ENCODE data around the gene RPL7L1. TPM values are rescaled to one million over a fixed set of nuclear protein-coding genes. Genes with fewer than 3 reads are reported as not detected.
"Not testable (repeated sequence)": the region's sequence is repeated elsewhere in the genome, so short reads cannot be mapped to it uniquely, and the experiment has no call there.

The RPL7L1 gene
- total RNA-seq, 1 experiment from 2014 or later = 84.1 TPM

DNA sequence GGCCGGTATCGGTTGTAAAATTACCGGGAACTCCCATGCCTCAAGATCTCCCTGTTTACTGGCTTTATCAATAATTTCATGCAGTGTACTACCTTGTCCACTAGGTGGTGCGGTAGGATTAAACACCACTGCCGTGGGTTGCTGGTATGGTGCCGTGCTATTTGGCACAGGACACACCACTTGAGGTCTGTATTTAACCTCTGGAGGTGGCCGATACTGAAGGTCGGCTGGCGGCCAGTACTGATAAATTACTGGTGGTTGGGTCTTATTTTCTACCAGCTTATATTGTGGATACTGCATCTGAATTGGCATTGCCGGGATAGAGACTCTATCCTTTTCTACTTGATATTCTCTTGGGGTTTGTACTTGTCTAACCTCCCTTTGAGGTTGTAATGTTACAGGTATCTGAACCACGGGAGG lies 22.1 kb downstream of the RPL7L1 start:
- Histone ChIP-seq H3K27me3 (ENCODE audit: insufficient read depth, low read depth) (peaks cover 4% of the 10 kb centered on the region; the same call in 1 of the 2 replicates), H3K4me3 (no peak overlapping the region), H3K9me2 (ENCODE audit: insufficient read depth) (no peaks in the 10 kb centered on the region), H3K9me3 (ENCODE audit: insufficient read depth, low read depth) (no peaks in the 10 kb centered on the region), H4K20me1 (ENCODE audit: insufficient read depth) (no peaks in the 10 kb centered on the region), H3K27ac (no peak overlapping the region), H3K4me2 (peak overlapping the region; percentile 22; the same call in 1 of the 2 replicates), H3K36me3 (ENCODE audit: low read depth) (no peaks in the 10 kb centered on the region), H3K79me2 (ENCODE audit: low read depth) (no peaks in the 10 kb centered on the region), H3F3A (ENCODE audit: insufficient read depth, low read depth) (no peaks in the 10 kb centered on the region; the same call in 1 of the 2 replicates), H3K4me1 (replicated peaks; ENCODE audit: insufficient read depth) (no peaks in the 10 kb centered on the region), H2AFZ (no peak overlapping the region)
- BruUV-seq (replicated peaks) = no TSS peak
- CTCF ChIA-PET = no interaction called here
- POLR2A ChIA-PET (ENCODE audit: unreplicated experiment) = no interaction called here
- peak; percentile 68 to 77 for DNase-seq
- TF ChIP-seq, protein P1, sequence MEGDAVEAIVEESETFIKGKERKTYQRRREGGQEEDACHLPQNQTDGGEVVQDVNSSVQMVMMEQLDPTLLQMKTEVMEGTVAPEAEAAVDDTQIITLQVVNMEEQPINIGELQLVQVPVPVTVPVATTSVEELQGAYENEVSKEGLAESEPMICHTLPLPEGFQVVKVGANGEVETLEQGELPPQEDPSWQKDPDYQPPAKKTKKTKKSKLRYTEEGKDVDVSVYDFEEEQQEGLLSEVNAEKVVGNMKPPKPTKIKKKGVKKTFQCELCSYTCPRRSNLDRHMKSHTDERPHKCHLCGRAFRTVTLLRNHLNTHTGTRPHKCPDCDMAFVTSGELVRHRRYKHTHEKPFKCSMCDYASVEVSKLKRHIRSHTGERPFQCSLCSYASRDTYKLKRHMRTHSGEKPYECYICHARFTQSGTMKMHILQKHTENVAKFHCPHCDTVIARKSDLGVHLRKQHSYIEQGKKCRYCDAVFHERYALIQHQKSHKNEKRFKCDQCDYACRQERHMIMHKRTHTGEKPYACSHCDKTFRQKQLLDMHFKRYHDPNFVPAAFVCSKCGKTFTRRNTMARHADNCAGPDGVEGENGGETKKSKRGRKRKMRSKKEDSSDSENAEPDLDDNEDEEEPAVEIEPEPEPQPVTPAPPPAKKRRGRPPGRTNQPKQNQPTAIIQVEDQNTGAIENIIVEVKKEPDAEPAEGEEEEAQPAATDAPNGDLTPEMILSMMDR (conservative IDR thresholded peaks at IDR 0.05) = peak; percentile 95
- TF ChIP-seq EZH2 (IDR thresholded peaks at IDR 0.05; ENCODE audit: low read depth) = no peak
- intact Hi-C loops (cut with micrococcal nuclease; ENCODE audit: unreplicated experiment) = loop anchor here (2.0 to 10.0 kb wide), 4 partner anchors 113 to 1553 kb away; partner anchors contain the start of genes KLHDC3 and MEA1

DNA sequence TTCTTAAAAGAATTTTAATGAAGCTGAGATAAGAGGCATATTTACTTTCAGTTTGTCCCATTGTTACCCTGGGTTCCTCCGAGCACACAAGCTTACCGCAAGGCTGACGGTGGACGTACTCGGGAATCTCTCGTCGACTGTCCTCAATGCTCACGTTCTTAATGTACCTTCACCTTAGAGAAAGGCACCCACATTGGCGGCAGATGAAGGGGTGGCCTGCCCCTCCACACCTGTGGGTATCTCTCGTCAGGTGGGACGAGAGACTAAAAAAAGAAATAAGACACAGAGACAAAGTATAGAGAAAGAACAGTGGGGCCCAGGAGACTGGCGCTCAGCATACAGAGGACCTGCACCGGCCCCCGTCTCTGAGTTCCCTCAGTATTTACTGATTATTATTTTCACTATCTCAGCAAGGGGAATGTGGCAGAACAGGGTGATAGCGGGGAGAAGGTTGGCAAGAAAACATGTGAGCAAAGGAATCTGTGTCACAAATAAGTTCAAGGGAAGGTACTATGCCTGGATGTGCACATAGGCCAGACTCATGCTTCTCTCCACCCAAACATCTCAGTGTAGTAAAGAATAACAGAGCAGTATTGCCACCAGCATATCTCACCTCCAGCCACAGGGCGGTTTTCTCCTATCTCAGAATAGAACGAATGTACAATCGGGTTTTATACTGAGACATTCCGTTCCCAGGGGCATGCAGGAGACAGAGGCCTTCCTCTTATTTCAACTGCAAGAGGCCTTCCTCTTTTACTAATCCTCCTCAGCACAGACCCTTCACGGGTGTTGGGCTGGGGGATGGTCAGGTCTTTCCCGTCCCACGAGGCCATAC lies 23.2 kb downstream of the RPL7L1 start:
- H3K4me3 ChIP-seq, H2AFZ ChIP-seq: not testable (repeated sequence)

DNA sequence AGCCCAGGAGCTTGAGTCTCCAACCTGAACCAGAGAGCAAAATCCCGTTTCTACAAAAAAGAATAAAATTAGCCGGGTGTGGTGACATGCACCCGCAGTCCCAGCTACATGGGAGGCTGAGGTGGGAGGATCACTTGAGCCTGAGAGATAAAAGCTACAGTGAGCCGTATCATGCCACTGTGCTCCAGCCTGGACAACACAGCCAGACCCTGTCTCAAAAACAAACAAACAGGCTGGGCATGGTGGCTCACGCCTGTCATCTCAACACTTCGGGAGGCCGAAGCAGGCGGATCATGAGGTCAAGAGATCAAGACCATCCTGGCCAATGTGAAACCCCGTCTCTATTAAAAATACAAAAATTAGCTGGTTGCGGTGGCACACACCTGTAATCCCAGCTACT lies 25.1 kb downstream of the RPL7L1 start:
- ChIA-PET POLR2A (ENCODE audit: unreplicated experiment) (no interaction called here), CTCF (no interaction called here)
- intact Hi-C loops (cut with micrococcal nuclease; ENCODE audit: unreplicated experiment) = loop anchor here (10.0 kb wide), 3 partner anchors 110 to 1550 kb away; partner anchors contain the start of genes KLHDC3 and MEA1

More for the DNA sequence above, 23.2 kb downstream of the RPL7L1 start:
- H3F3A ChIP-seq (ENCODE audit: insufficient read depth, low read depth); H3K9me2 ChIP-seq (ENCODE audit: insufficient read depth); H3K79me2 ChIP-seq (ENCODE audit: low read depth); DNase-seq; H4K20me1 ChIP-seq (ENCODE audit: insufficient read depth); H3K9me3 ChIP-seq (ENCODE audit: insufficient read depth, low read depth); H3K27me3 ChIP-seq (ENCODE audit: insufficient read depth, low read depth); CTCF ChIA-PET; H3K36me3 ChIP-seq (ENCODE audit: low read depth); H3K4me2 ChIP-seq; H3K4me1 ChIP-seq (replicated peaks; ENCODE audit: insufficient read depth); H3K27ac ChIP-seq; BruUV-seq (replicated peaks): not testable (repeated sequence)
- POLR2A ChIA-PET (ENCODE audit: unreplicated experiment) = interaction anchor here (0.7 kb wide), 1 partner anchor 24 kb away, joined by 11 read pairs; no protein-coding TSS in a partner anchor
- intact Hi-C loops (cut with micrococcal nuclease; ENCODE audit: unreplicated experiment) = loop anchor here (10.0 kb wide), 3 partner anchors 112 to 1552 kb away; partner anchors contain the start of genes KLHDC3 and MEA1

More for the DNA sequence above, 25.1 kb downstream of the RPL7L1 start:
- H2AFZ ChIP-seq = no peak overlapping the region
- H3K4me1 ChIP-seq (replicated peaks; ENCODE audit: insufficient read depth) = no peaks in the 10 kb centered on the region
- no peak overlapping the region for H3K4me2 ChIP-seq
- no peak for DNase-seq
- no peaks in the 10 kb centered on the region; the same call in 1 of the 2 replicates for H3F3A ChIP-seq (ENCODE audit: insufficient read depth, low read depth)
- no peaks in the 10 kb centered on the region for H3K79me2 ChIP-seq (ENCODE audit: low read depth)
- no TSS peak for BruUV-seq (replicated peaks)
- no peaks in the 10 kb centered on the region for H4K20me1 ChIP-seq (ENCODE audit: insufficient read depth)
- H3K4me3 ChIP-seq = no peak overlapping the region
- no peaks in the 10 kb centered on the region for H3K9me2 ChIP-seq (ENCODE audit: insufficient read depth)
- H3K9me3 ChIP-seq (ENCODE audit: insufficient read depth, low read depth) = no peaks in the 10 kb centered on the region
- no peak for TF ChIP-seq EZH2 (IDR thresholded peaks at IDR 0.05; ENCODE audit: low read depth)
- TF ChIP-seq, protein P1 (conservative IDR thresholded peaks at IDR 0.05) = no peak
- peaks cover 4% of the 10 kb centered on the region; the same call in 1 of the 2 replicates for H3K27me3 ChIP-seq (ENCODE audit: insufficient read depth, low read depth)
- H3K36me3 ChIP-seq (ENCODE audit: low read depth) = no peaks in the 10 kb centered on the region
- no peak overlapping the region for H3K27ac ChIP-seq

Measured in PC-9 (cell line).